Body of pancreas (tissue), 4 donors: Measurements from ENCODE around the gene PCDHA13. TPM values are rescaled to one million over a fixed set of nuclear protein-coding genes. Genes with fewer than 3 reads are reported as not detected.

Experiments used
- ATAC-seq: fragments of 150-250 bp; one replicate; pipeline ENCODE4 v1.9.1; 2016
- DNase-seq, 4 donors: peaks; one replicate each; pipeline ENCODE4 v3.0.0-alpha.2; 2019
- H3K27ac ChIP-seq, 4 donors: fragments of 200-600 bp; sonication (generic); 1 replicate in 3 of 4; 2 replicates in 1 of 4; pipeline versions ENCODE4 v1.5.1 to v1.6.1; 2016 to 2019; ENCODE audit warnings: mild to moderate bottlenecking in 1 of 4, mixed read lengths in 1 of 4, moderate library complexity in 1 of 4
- H3K27me3 ChIP-seq, 2 donors: fragments of 200-600 bp; sonication (generic); one replicate each; pipeline ENCODE4 v1.6.0; 2016; ENCODE audit warnings: mild to moderate bottlenecking in 1 of 2
- H3K36me3 ChIP-seq, 2 donors: fragments of 200-600 bp; sonication (generic); replicated peaks in 1 of 2; 2 replicates each; pipeline ENCODE4 v1.5.1; 2016; ENCODE audit warnings: low read depth in 2 of 2; ENCODE audit not compliant: insufficient read depth in 1 of 2
- H3K4me1 ChIP-seq: fragments of 200-600 bp; sonication (generic); one replicate; pipeline ENCODE4 v1.6.0; 2016
- H3K4me3 ChIP-seq, 2 donors: fragments of 200-600 bp; sonication (generic); 1 replicate in 1 of 2; 2 replicates in 1 of 2; pipeline ENCODE4 v1.5.1; 2016 to 2019
- H3K9me3 ChIP-seq, 3 donors: fragments of 200-600 bp; sonication (generic); 1 replicate in 2 of 3; 2 replicates in 1 of 3; pipeline ENCODE4 v1.5.1; 2016
- POLR2A ChIP-seq, 3 donors: fragments of 450-650 bp; IDR thresholded peaks; one replicate each; pipeline ENCODE4 v1.6.1; 2016; ENCODE audit warnings: antibody characterized with exemption in 3 of 3, mild to moderate bottlenecking in 2 of 3
- WGBS, 2 donors: methylation state at CpG; one replicate each; pipeline ENCODE4 v1.1.5; 2017; 5-methylcytosine and 5-hydroxymethylcytosine counted together
- intact Hi-C: fragments of 100-400 bp; cut with DNase I; formaldehyde crosslinking; loops from one replicate; pipeline ENCODE4 v1.15.1; 2023
- total RNA-seq, 2 donors: library from RNA; depleted of rRNA; stranded (reverse); fragments of >200 nt; gene quantifications; one replicate each; pipeline ENCODE4 v1.1.0, GENCODE V29; 2016
- TF ChIP-seq, protein P1 (sequence below), 7 experiments: fragments of 450-650 bp in 4 of 7; fragments of 200-600 bp in 3 of 7; sonication (generic) in 3 of 7; IDR thresholded peaks; one replicate each; pipeline ENCODE4 v1.5.1; 2016 to 2019; ENCODE audit warnings: antibody characterized with exemption in 7 of 7

PCDHA13 gene
- total RNA-seq, 2 donors from 2014 or later: 2.3 to 7.6 TPM

DNA sequence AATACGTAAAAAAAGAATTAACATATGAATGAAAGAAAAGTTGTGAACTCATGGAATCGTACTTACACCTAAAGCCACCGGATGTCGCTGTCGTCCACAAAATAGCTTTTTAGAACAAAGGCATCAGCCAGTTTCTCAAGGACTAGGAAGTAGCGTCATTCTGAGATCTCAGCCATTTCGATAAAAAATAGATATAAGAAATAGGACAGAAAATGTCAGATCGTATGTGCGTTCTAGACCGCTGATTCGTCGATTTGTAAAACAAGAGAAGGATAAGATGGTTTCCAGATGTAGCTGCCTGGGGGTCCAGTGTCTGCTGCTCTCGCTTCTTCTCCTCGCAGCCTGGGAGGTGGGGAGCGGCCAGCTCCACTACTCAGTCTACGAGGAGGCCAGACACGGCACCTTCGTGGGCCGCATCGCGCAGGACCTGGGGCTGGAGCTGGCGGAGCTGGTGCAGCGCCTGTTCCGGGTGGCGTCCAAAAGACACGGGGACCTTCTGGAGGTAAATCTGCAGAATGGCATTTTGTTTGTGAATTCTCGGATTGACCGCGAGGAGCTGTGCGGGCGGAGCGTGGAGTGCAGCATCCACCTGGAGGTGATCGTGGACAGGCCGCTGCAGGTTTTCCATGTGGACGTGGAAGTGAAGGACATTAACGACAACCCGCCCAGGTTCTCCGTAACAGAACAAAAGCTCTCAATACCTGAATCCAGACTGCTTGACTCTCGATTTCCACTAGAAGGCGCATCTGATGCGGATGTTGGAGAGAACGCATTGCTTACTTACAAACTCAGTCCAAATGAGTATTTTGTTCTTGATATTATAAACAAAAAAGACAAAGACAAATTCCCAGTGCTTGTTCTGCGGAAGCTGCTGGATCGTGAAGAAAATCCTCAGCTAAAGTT is 25.9 kb upstream of the PCDHA13 start, which contains the start of gene PCDHA10:
Gene PCDHA10 (plus strand): TSS at position 126 of the 903 bp plus-strand sequence. CDS start 152 bp downstream, at position 278.
- ATAC-seq (peak; percentile 70), DNase-seq (peak in 3 of 4 donors; percentile 44 to 54 (median 51))
- H3K9me3 ChIP-seq: peaks cover 0 to 31% (median 3%) of the 10 kb centered on the region in 3 donors
- TF ChIP-seq POLR2A (IDR thresholded peaks at IDR 0.05): peak in 1 of 3 donors; percentile 6
- TF ChIP-seq, protein P1, sequence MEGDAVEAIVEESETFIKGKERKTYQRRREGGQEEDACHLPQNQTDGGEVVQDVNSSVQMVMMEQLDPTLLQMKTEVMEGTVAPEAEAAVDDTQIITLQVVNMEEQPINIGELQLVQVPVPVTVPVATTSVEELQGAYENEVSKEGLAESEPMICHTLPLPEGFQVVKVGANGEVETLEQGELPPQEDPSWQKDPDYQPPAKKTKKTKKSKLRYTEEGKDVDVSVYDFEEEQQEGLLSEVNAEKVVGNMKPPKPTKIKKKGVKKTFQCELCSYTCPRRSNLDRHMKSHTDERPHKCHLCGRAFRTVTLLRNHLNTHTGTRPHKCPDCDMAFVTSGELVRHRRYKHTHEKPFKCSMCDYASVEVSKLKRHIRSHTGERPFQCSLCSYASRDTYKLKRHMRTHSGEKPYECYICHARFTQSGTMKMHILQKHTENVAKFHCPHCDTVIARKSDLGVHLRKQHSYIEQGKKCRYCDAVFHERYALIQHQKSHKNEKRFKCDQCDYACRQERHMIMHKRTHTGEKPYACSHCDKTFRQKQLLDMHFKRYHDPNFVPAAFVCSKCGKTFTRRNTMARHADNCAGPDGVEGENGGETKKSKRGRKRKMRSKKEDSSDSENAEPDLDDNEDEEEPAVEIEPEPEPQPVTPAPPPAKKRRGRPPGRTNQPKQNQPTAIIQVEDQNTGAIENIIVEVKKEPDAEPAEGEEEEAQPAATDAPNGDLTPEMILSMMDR (IDR thresholded peaks at IDR 0.05): peak in 6 of 7 experiments; percentile 8 to 49 (median 44)
- 12 to 14% methylated on average over 32 to 44 of the region's 44 CpGs for WGBS, 2 donors
- no peaks in the 10 kb centered on the region for H3K27me3 ChIP-seq
- no peaks in the 10 kb centered on the region for H3K36me3 ChIP-seq
- peaks cover 5% of the 10 kb centered on the region for H3K4me1 ChIP-seq
- H3K27ac ChIP-seq: peak within 1 kb of the TSS in 3 of 4 donors; percentile 38 to 75 (median 51)
- intact Hi-C loops: no loop called here
- no peak within 1 kb of the TSS for H3K4me3 ChIP-seq

DNA sequence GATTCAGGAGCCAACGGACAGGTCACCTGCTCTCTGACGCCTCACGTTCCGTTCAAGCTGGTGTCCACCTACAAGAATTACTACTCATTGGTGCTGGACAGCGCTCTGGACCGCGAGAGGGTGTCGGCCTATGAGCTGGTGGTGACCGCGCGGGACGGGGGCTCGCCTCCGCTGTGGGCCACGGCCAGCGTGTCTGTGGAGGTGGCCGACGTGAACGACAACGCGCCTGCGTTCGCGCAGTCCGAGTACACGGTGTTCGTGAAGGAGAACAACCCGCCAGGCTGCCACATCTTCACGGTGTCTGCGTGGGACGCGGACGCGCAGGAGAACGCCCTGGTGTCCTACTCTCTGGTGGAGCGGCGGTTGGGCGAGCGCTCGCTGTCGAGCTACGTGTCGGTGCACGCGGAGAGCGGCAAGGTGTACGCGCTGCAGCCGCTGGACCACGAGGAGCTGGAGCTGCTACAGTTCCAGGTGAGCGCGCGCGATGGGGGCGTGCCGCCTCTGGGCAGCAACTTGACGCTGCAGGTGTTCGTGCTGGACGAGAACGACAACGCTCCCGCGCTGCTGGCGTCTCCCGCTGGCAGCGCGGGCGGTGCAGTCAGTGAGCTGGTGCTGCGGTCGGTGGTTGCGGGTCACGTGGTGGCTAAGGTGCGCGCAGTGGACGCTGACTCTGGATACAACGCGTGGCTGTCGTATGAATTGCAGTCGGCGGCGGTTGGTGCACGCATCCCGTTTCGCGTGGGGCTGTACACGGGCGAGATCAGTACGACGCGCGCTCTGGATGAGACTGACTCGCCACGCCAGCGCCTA is 24.5 kb upstream of the PCDHA13 start:
- ATAC-seq (no peak), DNase-seq (no peak)
- intact Hi-C loops: no loop called here
- H3K27ac ChIP-seq: no peak overlapping the region
- 36 to 48% methylated on average over 23 to 93 of the region's 94 CpGs for WGBS, 2 donors
- no peaks in the 10 kb centered on the region for H3K36me3 ChIP-seq
- no peak for TF ChIP-seq POLR2A (IDR thresholded peaks at IDR 0.05)
- TF ChIP-seq, protein P1 (IDR thresholded peaks at IDR 0.05): no peak
- H3K4me3 ChIP-seq: no peak overlapping the region
- H3K9me3 ChIP-seq: peaks cover 0 to 44% (median 3%) of the 10 kb centered on the region in 3 donors
- H3K27me3 ChIP-seq: no peaks in the 10 kb centered on the region
- peaks cover 5% of the 10 kb centered on the region for H3K4me1 ChIP-seq

DNA sequence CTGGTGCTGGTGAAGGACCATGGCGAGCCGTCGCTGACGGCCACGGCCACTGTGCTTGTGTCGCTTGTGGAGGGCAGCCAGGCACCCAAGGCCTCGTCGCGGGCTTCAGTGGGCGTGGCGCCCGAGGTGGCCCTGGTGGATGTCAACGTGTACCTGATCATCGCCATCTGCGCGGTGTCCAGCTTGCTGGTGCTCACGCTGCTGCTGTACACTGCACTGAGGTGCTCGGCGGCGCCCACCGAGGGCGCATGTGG is 24.0 kb upstream of the PCDHA13 start:
- ATAC-seq (no peak), DNase-seq (no peak)
- intact Hi-C loops: no loop called here
- H3K9me3 ChIP-seq: peaks cover 0 to 50% (median 3%) of the 10 kb centered on the region in 3 donors
- no peaks in the 10 kb centered on the region for H3K27me3 ChIP-seq
- TF ChIP-seq, protein P1 (IDR thresholded peaks at IDR 0.05): no peak
- TF ChIP-seq POLR2A (IDR thresholded peaks at IDR 0.05): no peak
- 49% methylated on average over 18 of the region's 22 CpGs; no CpG with 5 or more reads in 1 of the 2 donors for WGBS, 2 donors
- H3K27ac ChIP-seq: no peak overlapping the region
- H3K4me1 ChIP-seq: peaks cover 5% of the 10 kb centered on the region
- H3K4me3 ChIP-seq: no peak overlapping the region
- no peaks in the 10 kb centered on the region for H3K36me3 ChIP-seq

DNA sequence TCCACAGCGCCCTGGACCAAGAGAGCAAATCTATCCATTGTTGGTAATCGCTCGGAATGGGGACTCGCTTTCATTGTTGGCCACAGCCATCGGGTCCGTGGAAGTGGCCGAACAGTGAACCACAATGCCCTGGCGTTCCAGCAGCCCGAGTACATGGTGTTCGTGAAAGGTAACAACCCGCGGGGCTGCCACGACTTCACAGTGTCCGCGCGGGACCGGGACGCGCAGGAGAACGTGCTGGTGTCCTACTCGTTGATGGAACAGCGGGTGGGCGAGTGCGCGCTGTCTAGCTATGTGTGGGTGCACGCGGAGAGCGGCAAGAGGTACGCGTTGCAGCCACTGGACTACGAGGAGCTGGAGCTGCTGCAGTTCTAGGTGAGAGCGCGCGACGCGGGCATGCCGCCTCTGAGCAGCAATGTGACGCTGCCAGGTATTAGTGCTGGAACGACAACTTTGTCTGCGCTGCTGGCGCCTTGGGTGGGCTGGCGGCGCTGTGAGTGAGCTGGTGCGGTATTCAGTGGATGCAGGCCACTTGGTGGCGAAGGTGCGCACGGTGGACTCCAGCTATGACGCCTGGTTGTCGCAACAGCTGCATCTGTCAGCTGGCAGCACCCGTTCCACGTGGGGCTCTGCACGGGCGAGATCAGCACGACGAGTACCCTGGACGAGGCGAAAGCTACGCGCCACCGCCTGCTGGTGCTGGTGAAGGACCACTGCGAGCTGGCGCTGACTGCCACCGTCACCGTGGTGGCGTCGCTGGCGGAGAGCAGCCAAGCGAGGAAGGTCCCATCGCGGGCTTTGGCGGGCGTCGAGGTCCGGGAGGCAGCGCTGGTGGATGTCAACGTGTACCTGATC is 19.3 kb upstream of the PCDHA13 start:
- ATAC-seq: no peak
- no peaks in the 10 kb centered on the region for H3K36me3 ChIP-seq
- DNase-seq: no peak
- no peak for TF ChIP-seq POLR2A (IDR thresholded peaks at IDR 0.05)
- TF ChIP-seq, protein P1 (IDR thresholded peaks at IDR 0.05): no peak
- intact Hi-C loops: no loop called here
- WGBS, 2 donors: 27 to 52% methylated on average over 20 to 74 of the region's 76 CpGs
- H3K9me3 ChIP-seq: peaks cover 0 to 37% (median under 1%) of the 10 kb centered on the region in 3 donors
- no peak overlapping the region for H3K27ac ChIP-seq
- no peak overlapping the region for H3K4me3 ChIP-seq
- H3K4me1 ChIP-seq: peaks cover 2% of the 10 kb centered on the region
- no peaks in the 10 kb centered on the region for H3K27me3 ChIP-seq
